ENCODE data around the gene TRIM67.

DNA sequence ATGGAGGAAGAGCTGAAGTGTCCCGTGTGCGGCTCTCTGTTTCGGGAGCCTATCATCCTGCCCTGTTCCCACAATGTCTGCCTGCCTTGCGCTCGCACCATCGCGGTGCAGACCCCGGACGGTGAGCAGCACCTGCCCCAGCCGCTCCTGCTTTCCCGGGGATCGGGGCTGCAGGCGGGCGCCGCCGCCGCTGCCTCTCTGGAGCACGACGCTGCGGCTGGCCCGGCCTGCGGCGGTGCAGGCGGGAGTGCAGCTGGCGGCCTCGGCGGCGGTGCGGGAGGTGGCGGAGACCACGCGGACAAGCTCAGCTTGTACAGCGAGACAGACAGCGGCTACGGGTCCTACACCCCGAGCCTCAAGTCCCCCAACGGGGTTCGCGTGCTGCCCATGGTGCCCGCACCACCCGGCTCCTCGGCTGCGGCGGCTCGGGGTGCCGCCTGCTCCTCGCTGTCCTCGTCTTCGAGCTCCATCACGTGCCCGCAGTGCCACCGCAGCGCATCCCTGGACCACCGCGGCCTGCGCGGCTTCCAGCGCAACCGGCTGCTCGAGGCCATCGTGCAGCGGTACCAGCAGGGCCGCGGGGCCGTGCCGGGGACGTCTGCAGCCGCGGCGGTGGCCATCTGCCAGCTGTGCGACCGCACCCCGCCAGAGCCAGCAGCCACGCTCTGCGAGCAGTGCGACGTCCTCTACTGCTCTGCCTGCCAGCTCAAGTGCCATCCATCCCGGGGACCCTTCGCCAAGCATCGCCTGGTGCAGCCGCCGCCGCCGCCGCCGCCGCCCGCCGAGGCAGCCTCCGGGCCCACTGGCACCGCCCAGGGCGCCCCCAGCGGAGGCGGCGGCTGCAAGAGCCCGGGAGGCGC lies 1.3 kb downstream of the TRIM67 start:
- TF ChIP-seq, protein P1, sequence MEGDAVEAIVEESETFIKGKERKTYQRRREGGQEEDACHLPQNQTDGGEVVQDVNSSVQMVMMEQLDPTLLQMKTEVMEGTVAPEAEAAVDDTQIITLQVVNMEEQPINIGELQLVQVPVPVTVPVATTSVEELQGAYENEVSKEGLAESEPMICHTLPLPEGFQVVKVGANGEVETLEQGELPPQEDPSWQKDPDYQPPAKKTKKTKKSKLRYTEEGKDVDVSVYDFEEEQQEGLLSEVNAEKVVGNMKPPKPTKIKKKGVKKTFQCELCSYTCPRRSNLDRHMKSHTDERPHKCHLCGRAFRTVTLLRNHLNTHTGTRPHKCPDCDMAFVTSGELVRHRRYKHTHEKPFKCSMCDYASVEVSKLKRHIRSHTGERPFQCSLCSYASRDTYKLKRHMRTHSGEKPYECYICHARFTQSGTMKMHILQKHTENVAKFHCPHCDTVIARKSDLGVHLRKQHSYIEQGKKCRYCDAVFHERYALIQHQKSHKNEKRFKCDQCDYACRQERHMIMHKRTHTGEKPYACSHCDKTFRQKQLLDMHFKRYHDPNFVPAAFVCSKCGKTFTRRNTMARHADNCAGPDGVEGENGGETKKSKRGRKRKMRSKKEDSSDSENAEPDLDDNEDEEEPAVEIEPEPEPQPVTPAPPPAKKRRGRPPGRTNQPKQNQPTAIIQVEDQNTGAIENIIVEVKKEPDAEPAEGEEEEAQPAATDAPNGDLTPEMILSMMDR (IDR thresholded peaks at IDR 0.05), result no peak
- no peak for TF ChIP-seq POLR2A (IDR thresholded peaks at IDR 0.05)
